Measurements from ENCODE around the gene PLCB2. TPM values are rescaled to one million over a fixed set of nuclear protein-coding genes. Genes with fewer than 3 reads are reported as not detected.

Gene PLCB2
- total RNA-seq, 1 donor from 2014 or later: 0.81 TPM

DNA sequence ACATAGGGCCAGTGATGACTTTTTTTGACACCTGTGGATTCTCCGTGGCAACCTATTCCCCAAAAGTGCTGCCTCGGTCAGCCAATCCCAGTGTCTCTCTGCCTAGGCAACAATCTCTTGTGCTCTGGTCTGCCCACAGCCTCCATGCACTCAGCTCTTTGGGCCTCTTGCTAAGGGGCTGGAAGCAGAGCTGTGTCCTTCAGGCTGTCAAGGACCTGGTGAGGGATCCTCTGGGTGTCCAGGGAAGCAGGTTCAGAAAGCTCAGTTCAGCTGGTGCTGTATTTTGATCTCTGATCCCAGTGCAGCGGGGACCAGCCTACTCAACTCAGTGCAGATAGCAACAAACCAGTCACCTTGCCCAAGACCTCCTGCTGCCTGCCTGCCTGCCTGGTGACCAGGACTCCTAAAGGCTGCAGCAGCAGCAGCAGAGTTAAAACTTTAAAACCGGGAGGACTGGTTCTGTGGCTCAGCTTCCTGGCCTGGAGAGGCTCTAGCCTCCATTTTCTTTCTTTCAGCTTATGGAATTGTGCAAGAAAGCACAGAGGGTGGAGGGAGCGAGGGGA lies 62.7 kb downstream of the PLCB2 start:
- DNase-seq (ENCODE audit: low read depth): no peak
- TF ChIP-seq, protein P1, sequence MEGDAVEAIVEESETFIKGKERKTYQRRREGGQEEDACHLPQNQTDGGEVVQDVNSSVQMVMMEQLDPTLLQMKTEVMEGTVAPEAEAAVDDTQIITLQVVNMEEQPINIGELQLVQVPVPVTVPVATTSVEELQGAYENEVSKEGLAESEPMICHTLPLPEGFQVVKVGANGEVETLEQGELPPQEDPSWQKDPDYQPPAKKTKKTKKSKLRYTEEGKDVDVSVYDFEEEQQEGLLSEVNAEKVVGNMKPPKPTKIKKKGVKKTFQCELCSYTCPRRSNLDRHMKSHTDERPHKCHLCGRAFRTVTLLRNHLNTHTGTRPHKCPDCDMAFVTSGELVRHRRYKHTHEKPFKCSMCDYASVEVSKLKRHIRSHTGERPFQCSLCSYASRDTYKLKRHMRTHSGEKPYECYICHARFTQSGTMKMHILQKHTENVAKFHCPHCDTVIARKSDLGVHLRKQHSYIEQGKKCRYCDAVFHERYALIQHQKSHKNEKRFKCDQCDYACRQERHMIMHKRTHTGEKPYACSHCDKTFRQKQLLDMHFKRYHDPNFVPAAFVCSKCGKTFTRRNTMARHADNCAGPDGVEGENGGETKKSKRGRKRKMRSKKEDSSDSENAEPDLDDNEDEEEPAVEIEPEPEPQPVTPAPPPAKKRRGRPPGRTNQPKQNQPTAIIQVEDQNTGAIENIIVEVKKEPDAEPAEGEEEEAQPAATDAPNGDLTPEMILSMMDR (conservative IDR thresholded peaks at IDR 0.05; ENCODE audit: low read depth, low read length): no peak
- no peak overlapping the region for H3K4me3 ChIP-seq (ENCODE audit: low read depth, low read length)

DNA sequence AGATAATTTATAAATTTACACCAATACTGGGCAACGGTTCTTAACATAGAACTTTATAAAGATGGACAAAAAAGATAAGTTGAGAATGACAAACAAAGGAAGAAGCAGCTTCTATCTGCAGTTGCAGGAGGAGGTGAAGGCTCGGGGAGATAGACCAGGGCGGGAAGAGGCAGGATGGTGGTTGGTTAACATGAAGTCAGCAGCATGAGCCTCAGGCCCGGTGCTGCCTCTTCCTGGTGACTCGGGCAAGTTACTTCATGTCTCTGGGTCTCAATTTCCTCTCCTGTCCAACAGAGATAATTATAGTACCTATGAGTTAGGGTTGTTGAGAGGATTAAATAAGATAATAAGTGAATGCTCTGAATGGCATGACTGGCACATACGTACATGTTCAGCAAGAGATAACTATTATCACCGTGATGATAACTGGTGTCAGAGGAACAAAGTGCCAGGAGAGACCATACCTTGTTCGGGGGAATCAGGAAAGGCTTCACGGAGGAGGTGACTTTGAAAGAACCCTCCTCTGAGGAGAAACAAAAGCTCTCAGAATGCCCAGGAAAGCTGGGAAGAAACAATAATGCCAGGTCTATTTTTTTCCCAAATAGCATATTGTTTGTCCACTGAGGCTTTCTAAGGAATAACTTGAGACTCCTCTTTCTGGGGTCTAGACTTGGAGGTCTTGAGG lies 64.5 kb downstream of the PLCB2 start:
- H3K4me3 ChIP-seq (ENCODE audit: low read depth, low read length): no peak overlapping the region
- TF ChIP-seq, protein P1 (conservative IDR thresholded peaks at IDR 0.05; ENCODE audit: low read depth, low read length): no peak
- no peak for DNase-seq (ENCODE audit: low read depth)

DNA sequence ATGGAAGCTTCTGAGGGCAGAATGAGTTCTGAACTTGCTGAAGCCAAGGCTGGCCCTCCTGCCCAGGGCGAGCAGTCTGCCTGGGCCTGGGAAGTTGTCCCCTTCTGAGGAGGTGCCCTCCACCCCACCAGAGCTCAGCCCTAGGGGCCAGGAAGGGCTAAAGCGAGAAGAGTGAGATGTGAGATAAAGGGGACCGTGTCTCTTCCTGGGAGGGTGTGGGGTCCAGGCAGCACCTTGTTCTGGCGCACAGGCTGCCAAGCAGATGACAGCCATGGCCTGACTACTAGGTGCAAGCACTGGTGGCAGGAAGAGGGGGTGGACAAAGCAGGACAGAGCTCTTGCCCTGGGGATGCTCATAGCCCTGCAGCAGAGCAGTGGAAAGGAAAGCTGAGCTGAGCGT lies 65.1 kb downstream of the PLCB2 start:
- H3K4me3 ChIP-seq (ENCODE audit: low read depth, low read length): no peak overlapping the region
- TF ChIP-seq, protein P1 (conservative IDR thresholded peaks at IDR 0.05; ENCODE audit: low read depth, low read length): no peak
- no peak for DNase-seq (ENCODE audit: low read depth)

DNA sequence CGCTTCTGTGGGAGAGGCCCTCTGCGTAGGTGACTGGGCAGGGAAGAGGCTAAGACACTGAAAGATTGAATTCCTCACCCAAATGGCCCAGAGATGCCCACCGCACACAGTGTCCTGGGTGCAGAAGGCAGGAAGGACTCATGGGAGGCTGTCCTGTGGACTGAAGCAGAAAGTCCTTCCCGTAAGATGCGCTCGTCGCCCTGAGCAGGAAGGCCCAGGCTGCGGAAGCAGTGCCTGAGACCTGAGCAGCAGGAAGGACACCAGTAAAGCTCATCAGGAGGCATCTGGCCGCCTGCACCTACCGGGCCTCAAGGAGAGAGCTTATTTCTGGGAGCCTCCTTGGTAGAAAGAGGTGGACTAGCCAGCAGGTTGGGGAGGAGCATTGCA lies 65.5 kb downstream of the PLCB2 start:
- H3K4me3 ChIP-seq (ENCODE audit: low read depth, low read length): no peak overlapping the region
- TF ChIP-seq, protein P1 (conservative IDR thresholded peaks at IDR 0.05; ENCODE audit: low read depth, low read length): no peak
- no peak for DNase-seq (ENCODE audit: low read depth)

DNA sequence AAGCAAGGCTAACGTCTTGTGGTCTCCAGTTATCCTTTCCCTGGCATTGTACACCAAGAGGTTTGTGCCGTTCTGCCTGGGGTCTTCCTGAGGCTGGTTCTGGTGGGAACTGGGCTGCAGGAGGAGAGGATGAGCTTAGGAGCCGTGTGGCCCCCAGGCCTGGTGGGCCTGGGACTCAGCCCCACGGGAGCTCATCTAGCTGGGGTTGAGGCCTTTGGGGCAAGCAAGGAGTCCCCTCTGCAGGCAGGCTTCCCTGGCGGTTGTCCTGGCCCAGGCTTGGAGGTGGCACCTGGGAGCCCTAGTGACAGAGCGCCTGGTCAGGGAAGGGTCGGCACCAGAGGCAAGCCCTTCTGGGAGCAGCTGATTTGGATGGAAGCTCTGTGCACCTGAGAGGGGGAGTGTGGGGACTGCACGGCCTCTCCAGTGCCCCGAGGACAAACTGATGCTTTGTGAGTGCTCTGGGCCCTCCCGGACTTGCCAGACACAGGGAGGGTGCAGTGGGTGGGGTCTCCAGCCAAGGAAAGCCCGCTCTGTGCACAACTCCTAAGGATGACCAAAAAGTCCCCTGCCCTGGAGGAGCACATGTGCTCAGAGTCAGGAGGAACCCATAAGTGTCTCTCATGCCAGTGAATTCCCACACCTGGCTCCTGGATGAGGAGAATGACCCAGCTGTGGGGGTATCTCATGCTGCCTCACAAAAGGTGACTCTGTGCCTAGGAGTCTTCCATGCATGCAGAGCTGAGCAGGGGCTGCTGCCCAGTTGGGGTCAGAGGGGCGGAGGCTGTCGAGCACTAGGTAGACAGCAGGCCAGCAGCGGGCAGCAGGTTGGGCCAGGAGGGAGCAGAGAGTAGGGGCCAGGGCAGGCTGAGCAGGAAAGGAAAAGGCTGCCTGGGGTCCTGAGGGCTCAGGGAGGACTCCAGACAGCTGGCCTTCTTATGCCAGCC lies 66.2 kb downstream of the PLCB2 start:
- TF ChIP-seq, protein P1 (conservative IDR thresholded peaks at IDR 0.05; ENCODE audit: low read depth, low read length): no peak
- no peak overlapping the region for H3K4me3 ChIP-seq (ENCODE audit: low read depth, low read length)
- no peak for DNase-seq (ENCODE audit: low read depth)

DNA sequence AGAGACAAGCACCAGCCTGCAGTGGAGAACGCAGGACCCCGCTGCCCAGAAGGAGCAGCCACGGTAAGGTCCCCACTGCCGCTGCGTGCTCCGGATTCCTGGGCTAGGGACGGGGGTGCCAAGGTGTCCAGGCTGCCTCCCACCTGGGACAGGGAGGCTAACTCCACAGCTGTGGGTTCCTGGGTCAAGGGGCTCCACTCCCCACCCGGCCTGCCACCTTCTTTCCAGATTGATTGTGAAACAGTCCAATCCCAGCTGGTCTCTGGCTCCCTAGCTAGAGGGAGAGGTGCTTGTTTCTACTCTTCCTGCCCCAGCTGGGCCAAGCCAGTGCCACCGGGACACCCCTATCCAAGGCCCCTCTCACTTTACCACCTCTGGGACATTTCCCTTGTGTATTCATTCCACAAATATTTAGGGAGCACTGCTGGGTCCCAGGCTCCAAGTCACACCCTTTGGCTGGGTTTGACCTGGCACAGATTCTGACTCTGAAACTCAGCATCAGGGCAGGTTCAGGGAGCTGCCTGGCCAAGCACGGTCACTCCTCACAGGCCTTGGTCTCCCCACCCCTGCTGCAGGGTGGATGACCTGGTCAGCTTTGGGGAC lies 67.0 kb downstream of the PLCB2 start:
- TF ChIP-seq, protein P1 (conservative IDR thresholded peaks at IDR 0.05; ENCODE audit: low read depth, low read length): no peak
- no peak for DNase-seq (ENCODE audit: low read depth)
- peak overlapping the region; percentile 6 for H3K4me3 ChIP-seq (ENCODE audit: low read depth, low read length)
